ENCODE data around the gene ZAP70. TPM values are rescaled to one million over a fixed set of nuclear protein-coding genes. Genes with fewer than 3 reads are reported as not detected.

ZAP70 gene
- total and polyA plus RNA-seq, 8 donors: 1.1 to 78.2 (median 4.1) TPM

DNA sequence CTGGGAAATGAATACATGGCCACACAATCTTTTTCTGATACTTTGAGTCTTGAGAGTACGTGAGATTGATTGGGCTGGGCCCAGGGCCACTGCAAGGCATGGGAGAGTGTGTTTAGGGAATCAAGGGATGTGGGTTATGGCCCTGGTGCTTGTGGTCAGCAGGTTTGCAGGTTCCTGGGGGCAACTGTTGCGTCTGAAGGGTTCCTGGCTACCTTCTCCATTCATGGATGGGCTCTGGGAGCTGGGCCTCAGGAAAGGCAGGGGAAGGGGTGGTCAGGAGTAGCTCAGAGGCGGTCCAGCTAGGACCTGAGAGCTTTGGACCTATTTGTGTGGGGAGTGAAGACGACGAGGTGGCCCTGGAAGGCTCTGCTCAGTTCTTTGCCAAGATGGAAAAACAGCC, 8.4 kb upstream of the ZAP70 start:
- Histone ChIP-seq H3K36me3 (no peaks in the 10 kb centered on the region), H3K4me1 (no peaks in the 10 kb centered on the region), H3K27me3 (peaks cover 0 to 6% (median 0%) of the 10 kb centered on the region in 3 donors), H3K9me3 (no peaks in the 10 kb centered on the region), H3K27ac (no peak overlapping the region), H3K4me3 (no peak overlapping the region)
- peak in 1 of 2 donors; percentile 2 for DNase-seq
- 87 to 96% (median 93%) methylated on average over 5 of the region's 5 CpGs for WGBS, 5 donors
- intact Hi-C loops (cut with DNase I; ENCODE audit: low total_unique reads): loop anchor here (10.0 kb wide), 1 partner anchor 680 kb away; no protein-coding TSS in a partner anchor
- no peak for TF ChIP-seq POLR2A (IDR thresholded peaks at IDR 0.05)
- TF ChIP-seq, protein P1, sequence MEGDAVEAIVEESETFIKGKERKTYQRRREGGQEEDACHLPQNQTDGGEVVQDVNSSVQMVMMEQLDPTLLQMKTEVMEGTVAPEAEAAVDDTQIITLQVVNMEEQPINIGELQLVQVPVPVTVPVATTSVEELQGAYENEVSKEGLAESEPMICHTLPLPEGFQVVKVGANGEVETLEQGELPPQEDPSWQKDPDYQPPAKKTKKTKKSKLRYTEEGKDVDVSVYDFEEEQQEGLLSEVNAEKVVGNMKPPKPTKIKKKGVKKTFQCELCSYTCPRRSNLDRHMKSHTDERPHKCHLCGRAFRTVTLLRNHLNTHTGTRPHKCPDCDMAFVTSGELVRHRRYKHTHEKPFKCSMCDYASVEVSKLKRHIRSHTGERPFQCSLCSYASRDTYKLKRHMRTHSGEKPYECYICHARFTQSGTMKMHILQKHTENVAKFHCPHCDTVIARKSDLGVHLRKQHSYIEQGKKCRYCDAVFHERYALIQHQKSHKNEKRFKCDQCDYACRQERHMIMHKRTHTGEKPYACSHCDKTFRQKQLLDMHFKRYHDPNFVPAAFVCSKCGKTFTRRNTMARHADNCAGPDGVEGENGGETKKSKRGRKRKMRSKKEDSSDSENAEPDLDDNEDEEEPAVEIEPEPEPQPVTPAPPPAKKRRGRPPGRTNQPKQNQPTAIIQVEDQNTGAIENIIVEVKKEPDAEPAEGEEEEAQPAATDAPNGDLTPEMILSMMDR (IDR thresholded peaks at IDR 0.05): no peak
- no peak for TF ChIP-seq EP300 (IDR thresholded peaks at IDR 0.05)
- no peak for TF ChIP-seq POLR2AphosphoS5 (IDR thresholded peaks at IDR 0.05)

DNA sequence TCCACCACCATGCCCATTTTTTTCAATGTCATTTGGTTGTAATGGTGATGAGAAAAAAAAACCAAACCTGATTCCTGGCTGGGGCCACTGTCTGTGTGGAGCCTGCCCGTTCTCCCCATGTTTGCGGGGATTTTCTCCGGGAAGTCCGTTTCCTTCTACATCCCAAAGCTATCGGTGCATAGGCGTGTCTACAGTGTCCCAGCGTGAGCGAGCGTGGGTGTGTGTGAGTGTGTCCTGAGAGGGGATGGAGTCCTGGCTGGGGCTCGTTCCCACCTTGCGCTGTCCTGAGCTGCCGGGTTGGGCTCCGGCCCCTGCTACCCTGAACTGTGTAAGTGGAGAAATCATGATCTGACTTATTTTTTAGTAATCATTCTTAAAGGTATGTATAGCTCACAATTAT, 7.3 kb upstream of the ZAP70 start:
- TF ChIP-seq EP300 (IDR thresholded peaks at IDR 0.05) (no peak), POLR2A (IDR thresholded peaks at IDR 0.05) (no peak), POLR2AphosphoS5 (IDR thresholded peaks at IDR 0.05) (no peak)
- TF ChIP-seq, protein P1 (IDR thresholded peaks at IDR 0.05): no peak
- intact Hi-C loops (cut with DNase I; ENCODE audit: low total_unique reads): loop anchor here (10.0 kb wide), 1 partner anchor 679 kb away; no protein-coding TSS in a partner anchor
- Histone ChIP-seq H3K27ac (no peak overlapping the region), H3K36me3 (no peaks in the 10 kb centered on the region), H3K27me3 (peaks cover 0 to 8% (median 0%) of the 10 kb centered on the region in 3 donors), H3K4me3 (no peak overlapping the region), H3K9me3 (no peaks in the 10 kb centered on the region), H3K4me1 (no peaks in the 10 kb centered on the region)
- 95 to 98% (median 96%) methylated on average over 12 to 13 of the region's 13 CpGs for WGBS, 5 donors
- no peak for DNase-seq

DNA sequence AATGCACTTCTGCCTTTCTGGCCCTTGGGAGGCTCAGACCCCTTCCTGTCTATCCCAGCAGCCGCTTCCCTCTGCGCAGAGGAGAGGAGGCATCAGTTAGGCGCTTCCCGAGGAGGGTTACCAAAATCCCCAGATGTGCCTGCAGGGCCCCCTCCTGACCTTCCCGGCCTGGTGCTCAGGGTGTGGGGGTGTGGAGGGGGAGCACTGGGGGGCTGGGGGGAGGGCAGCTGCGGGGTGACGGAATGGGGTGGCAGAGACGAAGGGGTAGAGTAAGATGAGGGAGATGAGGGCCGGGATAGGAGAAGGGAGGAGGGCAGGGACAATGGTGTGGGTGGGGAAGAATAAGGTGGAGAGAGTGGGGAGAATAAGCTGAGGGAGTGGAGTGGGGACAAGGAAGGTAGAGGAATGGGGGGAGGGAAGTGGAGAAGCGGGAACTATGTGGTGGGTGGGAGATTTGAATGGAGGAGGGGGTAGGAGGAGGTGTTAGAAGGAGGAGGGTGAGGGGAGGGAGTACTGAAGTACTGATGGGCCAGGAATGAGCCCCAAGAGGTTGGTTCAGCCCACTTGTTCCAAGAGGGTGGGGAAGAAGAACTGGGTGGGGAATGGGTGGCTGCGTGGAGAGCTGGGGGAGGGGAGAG, 6.5 kb upstream of the ZAP70 start:
- Histone ChIP-seq H3K36me3 (no peaks in the 10 kb centered on the region), H3K27me3 (peaks cover 0 to 15% (median 0%) of the 10 kb centered on the region in 3 donors), H3K4me1 (no peaks in the 10 kb centered on the region), H3K9me3 (no peaks in the 10 kb centered on the region), H3K4me3 (no peak overlapping the region), H3K27ac (no peak overlapping the region)
- TF ChIP-seq EP300 (IDR thresholded peaks at IDR 0.05): no peak
- TF ChIP-seq POLR2AphosphoS5 (IDR thresholded peaks at IDR 0.05): no peak
- TF ChIP-seq POLR2A (IDR thresholded peaks at IDR 0.05): no peak
- TF ChIP-seq, protein P1 (IDR thresholded peaks at IDR 0.05): no peak
- no peak for DNase-seq
- WGBS, 5 donors: 69 to 84% (median 75%) methylated on average over 10 to 11 of the region's 11 CpGs
- intact Hi-C loops (cut with DNase I; ENCODE audit: low total_unique reads): loop anchor here (10.0 kb wide), 1 partner anchor 678 kb away; no protein-coding TSS in a partner anchor

DNA sequence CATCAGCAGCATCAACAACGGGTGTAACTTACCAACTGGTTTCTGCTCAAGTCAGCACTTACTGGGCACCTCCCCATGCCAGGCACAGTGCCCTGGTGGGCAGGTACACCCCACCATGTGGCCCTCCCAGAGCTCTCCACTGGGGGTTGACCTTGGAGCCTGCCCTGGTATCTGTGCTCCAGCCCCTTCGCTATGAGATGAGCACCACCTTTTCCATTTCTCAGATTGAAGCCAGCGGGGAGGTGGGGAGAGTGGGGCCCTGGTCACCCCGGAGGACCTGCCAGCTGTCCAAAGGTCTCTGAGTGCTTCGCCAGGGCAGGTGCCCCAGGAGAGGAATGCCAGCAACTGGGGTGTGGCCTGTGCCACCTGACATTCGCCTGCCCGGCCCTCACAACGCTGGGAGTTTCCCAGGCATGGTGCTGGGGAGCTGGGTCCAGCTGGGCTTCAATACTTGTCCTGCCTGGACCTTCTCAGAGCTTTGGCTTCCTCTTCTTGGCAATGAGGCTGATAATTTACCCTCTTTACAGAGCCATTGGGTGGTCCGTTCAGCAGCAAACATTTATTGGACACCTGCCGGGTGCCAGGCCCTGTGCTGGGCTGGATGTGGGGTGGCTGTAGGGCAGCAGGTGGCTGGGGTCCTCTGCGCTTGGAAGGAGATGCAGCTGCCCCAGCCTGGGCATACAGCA, 5.9 kb upstream of the ZAP70 start:
- Histone ChIP-seq H3K27ac (no peak overlapping the region), H3K36me3 (no peaks in the 10 kb centered on the region), H3K4me3 (no peak overlapping the region), H3K9me3 (no peaks in the 10 kb centered on the region), H3K27me3 (peaks cover 0 to 15% (median 0%) of the 10 kb centered on the region in 3 donors), H3K4me1 (no peaks in the 10 kb centered on the region)
- intact Hi-C loops (cut with DNase I; ENCODE audit: low total_unique reads): loop anchor here (10.0 kb wide), 1 partner anchor 677 kb away; no protein-coding TSS in a partner anchor
- 58 to 71% (median 61%) methylated on average over 6 to 11 of the region's 11 CpGs for WGBS, 5 donors
- TF ChIP-seq EP300 (IDR thresholded peaks at IDR 0.05) (no peak), POLR2A (IDR thresholded peaks at IDR 0.05) (no peak), POLR2AphosphoS5 (IDR thresholded peaks at IDR 0.05) (no peak)
- TF ChIP-seq, protein P1 (IDR thresholded peaks at IDR 0.05): no peak
- DNase-seq: peak in 1 of 2 donors; percentile 31
